Glomerular visceral epithelial cell (primary cell): ENCODE results near the gene MLLT10.
A peak's percentile ranks its signal among the peaks of the same experiment; 100 is the strongest.
"Not testable (repeated sequence)": the region's sequence is repeated elsewhere in the genome, so short reads cannot be mapped to it uniquely, and the experiment has no call there.

ENCODE experiments used
- DNase-seq: peaks from one replicate; pipeline ENCODE4 v3.0.0-alpha.2; 2016; ENCODE audit errors: extremely low spot score

Gene MLLT10

DNA sequence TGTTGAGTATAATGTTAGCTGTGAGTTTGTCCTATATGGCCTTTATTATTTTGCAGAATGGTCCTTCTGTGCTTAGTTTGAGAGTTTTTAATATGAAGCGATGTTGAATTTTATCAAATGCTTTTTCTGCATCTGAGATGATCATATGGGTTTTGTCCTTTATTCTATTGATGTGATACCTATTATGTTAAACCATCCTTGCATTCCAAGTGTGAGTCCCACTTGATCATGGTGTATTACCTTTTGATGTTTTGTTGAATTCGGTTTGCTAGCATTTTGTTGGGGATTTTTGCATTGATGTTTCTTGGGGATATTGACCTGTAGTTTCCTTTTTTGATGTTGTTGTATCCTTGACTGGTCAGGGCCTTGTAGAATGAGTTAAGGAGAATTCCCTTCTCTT is 166.4 kb downstream of the MLLT10 start:
- no peak for DNase-seq

DNA sequence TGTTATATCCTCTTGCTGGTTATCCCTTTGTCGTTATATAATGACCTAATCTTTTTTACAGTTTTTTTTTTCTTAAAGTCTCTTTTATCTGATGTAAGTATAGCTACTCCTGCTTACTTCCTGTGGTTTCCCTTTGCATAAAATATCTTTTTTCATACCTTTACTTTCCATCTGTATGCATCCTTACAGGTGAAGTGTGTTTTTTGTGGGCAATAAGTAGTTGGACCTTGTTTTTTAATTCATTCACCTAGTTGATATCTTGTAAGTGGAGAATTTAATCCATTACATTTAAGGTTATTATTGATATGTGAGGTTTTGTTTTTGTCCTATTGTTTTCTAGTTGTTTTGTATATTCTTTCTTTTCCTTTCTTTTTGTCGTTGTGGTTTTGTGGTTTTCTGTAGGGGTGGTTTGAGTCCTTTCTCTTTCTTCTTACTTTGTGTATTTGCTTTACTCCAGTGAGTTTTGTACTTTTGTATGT is 168.6 kb downstream of the MLLT10 start:
- no peak for DNase-seq

DNA sequence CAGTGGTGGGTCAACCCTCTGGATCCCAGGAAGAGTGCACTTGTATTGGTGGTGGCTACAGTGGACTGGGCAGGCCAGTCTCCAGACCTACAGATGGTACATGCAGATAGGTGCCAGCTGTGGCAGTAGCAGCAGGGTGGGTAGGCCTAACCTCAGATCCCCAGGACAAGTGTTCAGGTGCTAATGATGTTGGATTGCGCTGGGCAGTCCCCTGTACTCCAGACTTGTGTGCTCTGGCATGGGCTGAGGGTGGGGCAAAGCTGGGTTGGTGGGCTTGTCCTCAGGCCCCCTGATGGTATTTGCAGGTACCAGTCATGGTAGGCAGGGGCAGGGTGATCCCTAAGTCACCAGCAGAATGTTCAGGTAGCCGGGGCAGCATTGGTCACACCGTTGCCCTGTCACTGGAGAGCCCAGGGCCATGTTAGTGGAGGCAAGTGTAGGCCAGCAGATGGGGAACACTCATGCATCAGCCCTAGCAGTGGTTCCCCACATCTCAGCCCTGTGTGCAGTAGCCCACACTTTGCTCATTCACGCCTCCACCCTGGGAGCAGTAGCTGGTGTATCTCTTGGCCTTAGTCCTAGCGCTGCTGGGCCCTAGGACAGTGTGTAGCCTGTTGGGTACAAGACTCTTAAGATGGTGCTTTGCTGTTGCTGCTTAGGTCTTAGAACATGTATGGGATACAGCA is 171.3 kb downstream of the MLLT10 start:
- DNase-seq: no peak

DNA sequence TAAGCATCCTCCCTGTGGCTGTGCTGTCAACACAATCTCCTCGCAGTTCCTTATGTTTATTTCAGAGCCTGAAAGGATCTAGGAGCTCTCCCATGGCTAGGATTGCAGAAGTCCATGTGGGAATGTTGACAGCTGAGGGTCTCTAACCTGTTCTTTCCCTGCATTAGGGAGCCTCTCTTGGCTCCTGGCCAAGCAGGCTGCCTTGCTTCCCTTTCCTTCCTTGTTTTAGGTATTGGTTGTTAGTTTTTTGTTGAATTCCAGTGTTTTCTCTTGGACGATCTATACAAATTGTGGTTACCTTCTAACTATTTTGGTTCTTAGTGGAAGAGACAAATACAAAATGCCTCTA is 171.8 kb downstream of the MLLT10 start:
- DNase-seq: no peak

DNA sequence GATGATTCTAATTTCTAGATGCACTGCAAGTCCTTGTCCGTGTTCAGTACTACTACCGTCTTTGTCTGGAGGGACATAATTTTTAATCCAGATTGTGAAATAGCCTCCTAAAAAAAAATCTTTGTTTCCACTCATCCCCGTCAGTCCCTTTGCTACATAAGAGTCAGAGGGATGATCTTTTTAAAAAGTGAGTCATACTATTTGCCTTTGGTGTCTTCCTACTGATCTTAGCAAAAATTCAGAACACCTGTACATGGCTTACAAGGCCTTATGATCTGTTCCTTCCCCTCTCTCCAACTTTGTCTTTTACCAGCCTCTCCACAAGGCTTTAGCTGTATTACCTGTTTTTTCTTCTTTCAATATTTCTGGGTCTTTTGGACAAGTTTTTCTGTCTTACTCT is 173.5 kb downstream of the MLLT10 start:
- no peak for DNase-seq

DNA sequence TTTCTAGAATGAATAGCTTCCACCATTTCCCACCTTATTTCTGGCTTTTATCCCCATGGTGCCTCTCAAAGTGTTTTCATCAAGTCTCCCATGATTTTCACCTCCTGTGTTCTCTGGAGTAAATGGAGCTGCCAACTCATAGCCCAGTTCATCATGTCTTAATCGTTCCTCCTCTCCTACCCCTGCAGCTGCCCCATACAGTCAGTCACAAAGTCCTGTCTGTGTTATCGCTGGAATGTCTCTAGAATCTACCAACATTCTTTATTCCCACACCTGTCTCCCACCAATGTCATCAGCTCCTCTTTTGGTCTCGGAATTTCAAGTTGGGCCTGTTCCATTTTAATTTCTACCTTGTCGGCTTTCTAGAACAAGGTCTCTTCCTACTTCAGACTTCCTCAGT is 178.9 kb downstream of the MLLT10 start:
- no peak for DNase-seq

DNA sequence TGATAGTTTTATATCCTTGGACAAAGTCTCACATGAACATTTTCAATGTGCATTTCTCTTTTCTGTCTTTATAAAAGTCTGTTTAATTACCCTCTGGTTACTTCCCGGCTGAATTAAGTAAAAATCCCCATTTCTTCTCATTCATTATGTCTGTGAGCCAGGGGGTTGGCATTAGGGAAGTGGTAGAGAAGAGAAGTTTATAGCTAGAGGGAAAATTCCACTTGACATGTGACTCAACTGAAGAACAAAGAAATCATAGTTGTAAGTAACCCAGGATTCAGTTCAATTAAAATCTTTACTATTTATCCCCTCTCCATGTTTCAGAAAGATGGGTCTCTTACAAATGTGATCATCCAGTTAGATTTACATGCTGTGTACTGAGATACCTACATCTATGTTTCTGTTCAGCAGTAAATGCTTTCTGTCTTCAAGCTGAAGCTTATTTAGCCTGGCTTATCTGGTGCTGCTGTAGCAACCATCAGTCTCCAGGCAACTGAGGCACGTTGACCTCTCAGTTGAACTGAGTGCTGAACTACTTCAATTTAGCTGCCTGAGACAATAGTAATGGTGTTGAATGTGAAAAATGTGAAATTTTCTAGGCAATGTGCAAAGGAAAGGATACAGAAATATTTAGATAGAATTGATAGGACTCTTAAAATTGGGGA is 181.6 kb downstream of the MLLT10 start:
- no peak for DNase-seq

DNA sequence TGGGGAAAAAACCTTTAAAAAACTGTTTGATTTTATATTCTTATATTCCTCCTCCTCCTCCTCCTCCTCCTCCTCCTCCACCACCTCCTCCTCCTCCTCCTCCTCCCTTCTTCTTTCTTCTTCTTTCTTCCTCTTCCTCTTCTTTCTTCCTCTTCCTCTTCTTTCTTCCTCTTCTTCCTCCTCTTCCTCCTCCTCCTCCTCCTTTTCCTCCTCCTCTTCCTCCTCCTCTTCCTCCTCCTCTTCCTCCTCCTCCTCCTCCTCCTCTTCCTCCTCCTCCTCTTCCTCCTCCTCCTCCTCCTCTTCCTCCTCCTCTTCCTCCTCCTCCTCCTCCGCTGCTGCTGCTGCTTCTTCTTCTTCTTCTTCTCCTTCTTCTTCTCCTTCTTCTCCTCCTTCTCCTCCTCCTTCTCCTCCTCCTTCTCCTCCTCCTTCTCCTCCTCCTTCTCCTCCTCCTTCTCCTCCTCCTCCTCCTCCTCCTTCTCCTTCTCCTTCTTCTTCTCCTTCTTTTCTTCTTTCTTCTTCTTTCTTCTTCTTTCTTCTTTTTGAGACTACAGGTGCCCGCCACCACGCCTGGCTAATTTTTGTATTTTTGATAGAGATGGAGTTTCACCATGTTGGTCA is 183.5 kb downstream of the MLLT10 start:
- not testable (repeated sequence) for DNase-seq

DNA sequence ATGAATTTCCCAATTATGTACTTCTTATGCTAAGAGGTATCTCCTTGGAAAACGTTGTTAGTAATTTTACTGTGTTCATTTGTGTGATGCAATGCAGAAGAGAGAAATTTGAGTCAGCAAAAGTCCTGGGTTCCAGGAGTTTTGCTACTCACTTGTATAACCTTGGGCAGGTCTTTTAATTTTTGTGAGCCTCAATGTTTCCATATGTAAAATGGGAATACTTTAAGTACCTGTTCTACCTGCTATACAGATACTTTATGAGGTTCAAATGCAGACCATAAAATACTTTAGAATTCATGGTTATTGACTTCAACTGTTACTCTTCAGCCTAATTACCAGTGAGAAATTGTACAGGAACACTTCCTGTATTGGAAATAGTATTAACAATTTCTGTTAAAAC is 185.5 kb downstream of the MLLT10 start:
- DNase-seq: no peak

DNA sequence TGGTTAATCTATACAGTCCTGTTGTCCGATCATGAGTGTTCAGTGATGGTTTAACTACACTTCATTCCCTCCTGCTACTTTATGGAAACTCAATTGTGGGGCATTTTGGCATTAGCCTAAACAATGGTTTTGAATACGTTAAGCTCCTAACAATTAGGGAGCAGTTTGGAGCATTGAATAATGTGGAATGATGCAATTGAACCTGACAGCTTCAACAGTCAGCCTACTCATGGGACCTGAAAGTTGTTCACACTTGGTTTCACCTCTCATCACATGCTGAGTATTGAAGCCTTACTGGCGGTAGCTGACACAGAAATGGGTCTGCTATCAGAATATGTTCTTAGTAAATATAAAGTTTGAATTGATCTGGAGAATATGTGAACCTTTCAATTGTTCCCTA is 186.1 kb downstream of the MLLT10 start:
- peak; percentile 17 for DNase-seq

DNA sequence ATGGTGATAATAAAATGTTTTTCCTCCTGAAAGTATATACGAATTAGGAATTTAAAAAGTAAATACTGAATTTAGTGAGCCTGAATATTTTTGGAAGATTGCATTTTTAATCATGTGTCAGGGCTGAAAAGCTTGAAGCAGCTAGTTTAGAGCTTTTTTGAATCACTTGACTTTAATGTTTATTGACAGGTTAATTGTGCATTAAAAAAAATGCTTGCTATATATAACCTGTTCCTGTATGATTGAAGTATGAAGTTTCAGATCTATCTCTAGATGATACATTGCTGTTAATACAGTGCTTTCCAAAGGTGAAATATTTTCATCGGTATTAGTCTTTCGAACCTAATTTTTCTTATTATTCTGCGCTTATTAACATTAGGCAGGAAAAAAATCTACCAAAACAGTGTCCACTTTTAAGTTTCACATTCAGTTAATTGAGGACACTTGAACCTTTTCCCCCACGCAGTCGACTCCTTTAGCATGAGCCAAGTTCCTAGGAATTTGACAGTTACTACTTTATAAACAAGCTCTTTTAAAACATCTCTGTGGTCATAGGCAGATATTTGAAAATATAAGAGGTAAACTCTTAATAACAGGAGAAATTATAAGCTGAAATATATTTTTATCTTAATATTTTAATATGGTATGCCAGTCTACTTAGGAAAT is 187.1 kb downstream of the MLLT10 start:
- DNase-seq: no peak

DNA sequence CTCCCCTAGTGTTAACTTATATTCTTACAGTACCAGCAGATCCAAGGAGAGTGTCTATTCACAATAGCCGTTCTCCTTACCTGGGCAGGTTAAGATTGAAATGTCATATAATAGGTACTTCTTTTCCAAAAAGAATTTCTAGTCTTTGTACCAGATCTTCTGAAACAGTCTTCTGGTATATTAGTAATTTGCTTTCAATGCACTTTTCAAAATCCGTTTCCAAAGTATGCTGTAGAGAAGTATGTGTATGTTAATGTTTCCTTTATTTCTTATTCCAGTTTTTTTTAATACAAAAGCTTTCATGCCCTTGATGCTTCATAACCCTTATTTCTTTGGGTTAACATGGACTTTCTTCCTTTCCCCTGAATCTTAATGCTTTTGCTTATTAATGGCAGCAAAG is 188.2 kb downstream of the MLLT10 start:
- no peak for DNase-seq

DNA sequence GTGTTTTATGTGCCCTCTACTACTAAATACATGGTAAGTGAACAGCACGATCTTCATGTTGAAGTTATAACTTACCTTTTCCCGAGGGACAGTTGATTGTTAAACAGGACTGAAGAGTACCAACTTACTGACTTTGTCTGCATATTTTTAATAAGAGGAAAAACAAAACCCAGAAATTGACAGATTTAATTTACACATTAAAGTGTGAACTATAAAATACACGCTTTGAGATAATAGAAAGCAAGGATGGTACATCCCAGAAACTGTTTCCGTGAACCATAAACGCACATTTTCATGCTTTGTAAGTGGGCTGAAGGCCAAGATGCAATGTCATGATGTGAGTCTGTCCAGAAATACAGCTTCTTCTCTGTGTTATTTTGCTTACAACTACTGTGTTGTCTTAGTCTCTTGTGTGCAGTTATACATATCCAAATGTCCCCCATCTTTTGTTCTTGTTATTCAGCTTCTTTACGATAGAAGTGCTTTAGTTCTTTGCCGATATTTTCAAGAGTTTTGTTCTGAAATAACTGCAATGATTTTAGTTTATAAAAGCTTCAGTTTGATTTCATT is 190.1 kb downstream of the MLLT10 start:
- peak; percentile 12 for DNase-seq

DNA sequence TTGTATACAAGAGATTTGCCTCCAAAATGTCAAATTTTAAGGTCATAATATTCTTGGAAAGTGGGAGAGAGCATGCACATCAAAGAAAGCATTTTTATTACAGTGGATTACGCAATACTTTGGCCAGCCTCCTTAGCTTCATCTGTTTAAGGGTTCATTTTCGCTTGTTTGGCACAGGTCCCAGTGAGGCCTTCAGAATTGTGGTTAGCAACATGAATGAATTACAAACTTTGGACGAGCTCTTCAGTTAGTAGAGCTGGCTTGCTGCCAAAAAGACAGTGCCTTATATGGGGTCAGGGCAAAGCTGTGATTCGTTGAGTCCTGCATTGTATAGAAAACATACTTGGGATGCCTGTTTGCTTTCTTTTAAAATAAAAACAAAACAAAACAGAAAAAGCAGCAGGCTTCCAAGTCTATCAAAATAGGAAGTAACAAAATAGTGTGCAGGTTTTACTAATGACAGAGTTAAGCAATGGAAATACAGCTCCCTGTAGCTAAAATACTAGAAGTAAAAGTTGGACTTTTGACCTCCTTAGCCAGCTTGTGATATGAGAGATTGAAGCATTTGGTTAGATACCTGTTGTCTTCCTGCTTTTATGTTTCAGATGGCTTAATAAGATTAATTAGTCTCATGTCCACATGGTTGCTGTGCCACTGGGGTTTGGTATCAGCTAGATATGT is 190.8 kb downstream of the MLLT10 start:
- DNase-seq: peak; percentile 99

DNA sequence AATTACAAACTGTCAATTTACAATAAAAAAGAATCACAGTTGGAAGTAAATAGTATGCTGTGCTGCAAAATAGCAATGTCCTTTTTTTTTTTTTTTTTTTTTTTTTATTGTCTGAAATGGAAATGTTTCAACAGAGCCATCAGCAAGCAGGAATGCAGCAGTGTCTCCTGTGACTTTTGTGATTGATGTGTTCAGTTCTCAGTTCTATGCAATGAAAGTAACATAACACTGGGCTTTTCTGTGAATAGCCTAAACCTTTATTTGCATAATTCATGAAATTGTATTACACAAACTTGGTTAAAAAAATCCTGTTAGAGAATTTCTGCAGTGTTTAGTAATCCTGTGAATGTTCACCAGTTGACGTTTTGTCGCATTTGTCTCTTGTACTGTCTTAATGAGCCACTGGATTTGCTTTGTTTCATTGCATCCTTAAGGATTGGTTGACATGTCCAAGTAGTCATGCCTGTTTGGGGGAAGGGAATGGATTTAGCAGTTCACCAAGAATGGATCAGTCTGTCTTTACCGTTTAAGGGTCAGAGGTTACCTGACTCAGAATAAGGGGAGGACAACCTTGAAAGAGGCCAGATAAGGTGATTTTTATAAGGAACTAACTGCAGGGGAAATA is 192.7 kb downstream of the MLLT10 start:
- no peak for DNase-seq

DNA sequence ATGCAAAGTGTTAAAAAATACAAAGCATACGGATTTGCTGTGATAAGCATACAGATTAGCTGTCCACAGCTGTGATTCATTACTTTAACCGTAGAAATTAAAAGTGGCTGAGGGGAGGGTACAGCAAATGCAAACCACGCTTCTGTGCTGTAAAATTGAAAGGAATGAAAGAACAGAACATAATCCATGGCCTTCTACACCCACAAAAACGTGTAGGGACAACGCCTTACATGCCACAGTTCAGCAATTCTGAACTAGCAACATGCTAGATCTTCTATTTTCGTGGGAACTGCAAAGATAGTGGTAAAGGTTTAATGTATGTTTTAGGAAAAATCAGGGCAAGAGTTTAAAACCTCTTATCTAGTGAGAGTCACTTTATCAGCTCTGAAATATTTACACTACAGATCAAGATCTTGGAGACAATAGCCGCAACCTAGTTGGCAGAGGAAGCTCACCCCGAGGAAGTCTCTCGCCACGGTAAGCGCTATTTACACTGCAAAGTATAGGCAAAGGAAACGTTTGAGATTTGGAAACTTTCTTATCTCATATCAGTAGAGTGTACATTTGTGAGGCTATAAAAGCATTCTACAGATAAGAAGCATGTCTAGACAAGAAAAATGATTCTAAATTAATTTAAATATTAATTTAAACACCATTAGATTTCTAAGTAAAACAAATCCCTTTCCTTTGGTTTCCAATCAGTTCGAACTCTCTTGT is 193.6 kb downstream of the MLLT10 start:
- no peak for DNase-seq

DNA sequence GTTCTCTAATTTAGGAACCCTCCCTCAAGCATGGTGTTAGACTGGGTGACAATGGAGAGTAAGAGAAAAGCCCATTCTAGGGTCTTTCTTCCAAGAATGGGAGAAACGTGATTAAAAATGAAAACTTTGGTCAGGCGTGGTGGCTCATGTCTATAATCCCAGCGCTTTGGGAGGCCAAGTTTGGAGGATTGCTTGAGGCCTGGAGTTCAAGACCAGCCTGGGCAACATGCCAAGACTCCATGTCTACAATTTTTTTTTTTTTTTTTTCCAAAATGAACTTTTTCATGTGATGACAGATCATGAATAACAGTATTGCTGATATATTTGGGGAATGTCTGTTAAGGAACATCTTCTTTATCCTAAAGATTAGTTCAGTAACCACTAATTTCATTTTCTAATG is 194.6 kb downstream of the MLLT10 start:
- DNase-seq: no peak

DNA sequence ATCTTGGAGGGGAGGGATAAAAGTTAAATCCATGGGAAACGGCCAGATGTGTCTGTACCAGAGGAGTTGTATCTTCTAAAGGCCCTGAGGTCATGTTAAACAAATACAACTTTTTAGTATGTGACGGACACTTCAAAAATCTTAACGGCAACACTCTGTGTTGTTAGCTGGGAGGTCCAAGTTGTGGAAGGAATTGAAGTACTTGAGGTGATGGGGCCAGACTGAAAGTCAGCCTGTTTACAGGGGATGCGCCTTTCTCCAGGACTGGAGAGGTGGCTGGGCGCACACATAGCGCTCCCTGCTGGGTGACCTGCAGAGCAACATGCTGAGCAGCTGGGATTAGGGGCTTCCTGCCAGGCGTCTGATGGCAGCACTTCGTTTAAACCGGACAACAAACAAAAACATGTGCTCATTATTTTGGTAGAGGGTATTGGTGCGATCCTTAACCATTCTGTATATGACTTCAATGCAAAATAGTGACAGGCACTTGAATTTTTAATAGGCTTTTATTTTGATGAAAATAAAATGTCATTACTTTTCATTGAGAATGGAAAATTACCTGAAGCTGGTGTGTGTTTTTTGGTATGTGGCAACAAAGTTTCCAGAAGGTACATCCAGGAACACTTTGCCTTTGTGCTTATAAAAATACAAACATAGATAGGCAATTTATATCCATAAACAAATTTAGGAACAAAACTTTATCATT is 198.2 kb downstream of the MLLT10 start:
- DNase-seq: peak; percentile 43

DNA sequence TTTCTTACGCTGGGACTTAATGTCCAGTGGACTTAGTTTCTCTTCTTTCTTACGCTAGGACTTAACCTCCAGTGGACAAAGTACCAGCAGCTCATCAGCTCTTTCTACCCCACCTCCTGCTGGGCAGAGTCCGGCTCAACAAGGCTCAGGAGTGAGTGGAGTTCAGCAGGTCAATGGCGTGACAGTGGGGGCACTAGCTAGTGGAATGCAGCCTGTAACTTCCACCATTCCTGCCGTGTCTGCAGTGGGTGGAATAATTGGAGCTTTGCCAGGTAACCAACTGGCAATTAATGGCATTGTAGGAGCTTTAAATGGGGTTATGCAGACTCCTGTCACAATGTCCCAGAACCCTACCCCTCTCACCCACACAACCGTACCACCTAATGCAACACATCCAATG is 199.7 kb downstream of the MLLT10 start:
- no peak for DNase-seq

DNA sequence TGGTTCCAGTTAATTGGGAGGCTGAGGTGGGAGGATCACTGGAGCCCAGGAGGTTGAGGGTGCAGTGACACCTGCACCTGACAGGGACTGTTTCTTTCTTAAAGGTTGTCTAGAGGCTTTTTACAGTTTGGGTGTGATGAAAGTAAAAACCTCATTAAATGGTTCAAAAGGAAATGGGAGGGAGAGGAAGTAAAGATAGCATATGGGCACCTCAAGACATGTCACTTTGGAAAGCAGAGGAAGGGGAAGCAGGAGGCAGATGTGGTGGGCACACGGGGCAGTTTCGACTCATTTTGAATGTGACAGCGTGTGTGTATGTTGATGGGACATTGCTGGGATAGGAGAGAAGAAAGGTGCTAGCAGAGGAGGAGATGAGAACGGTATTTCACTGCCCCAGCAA is 203.1 kb downstream of the MLLT10 start:
- DNase-seq: no peak
